Renal cortical epithelial cell (primary cell): ENCODE measurements around the gene MTUS2. TPM values are rescaled to one million over a fixed set of nuclear protein-coding genes. Genes with fewer than 3 reads are reported as not detected.

Source experiments
- DNase-seq: peaks from one replicate; pipeline ENCODE4 v3.0.0-alpha.2; 2011; ENCODE audit warnings: low read depth
- total RNA-seq: library from RNA; depleted of rRNA; stranded (reverse); fragments of >200 nt; gene quantifications from 2 replicates; pipeline ENCODE4 v1.2.3, GENCODE V29; 2014

Gene MTUS2
- total RNA-seq, 1 donor from 2014 or later = under 0.01 TPM

DNA sequence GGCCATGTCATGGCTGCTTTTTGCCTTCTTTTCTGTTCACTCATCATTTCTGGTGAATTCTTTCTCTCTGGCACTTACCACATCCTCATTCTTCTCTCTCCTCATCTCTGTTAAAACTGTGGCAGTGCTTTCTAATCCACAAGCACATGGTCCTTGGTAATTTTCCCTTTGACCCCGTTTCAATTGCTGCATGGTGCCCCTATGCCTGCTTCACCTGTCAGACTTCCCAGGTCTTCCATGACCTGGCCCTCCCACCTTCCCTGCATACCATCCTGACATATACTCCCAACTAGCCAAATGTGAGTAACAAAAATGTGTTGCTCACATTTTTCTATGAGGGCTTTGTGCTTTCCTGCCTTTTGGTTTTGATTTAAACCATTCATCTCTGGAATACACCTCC is 286.5 kb downstream of the MTUS2 start:
- no peak for DNase-seq

DNA sequence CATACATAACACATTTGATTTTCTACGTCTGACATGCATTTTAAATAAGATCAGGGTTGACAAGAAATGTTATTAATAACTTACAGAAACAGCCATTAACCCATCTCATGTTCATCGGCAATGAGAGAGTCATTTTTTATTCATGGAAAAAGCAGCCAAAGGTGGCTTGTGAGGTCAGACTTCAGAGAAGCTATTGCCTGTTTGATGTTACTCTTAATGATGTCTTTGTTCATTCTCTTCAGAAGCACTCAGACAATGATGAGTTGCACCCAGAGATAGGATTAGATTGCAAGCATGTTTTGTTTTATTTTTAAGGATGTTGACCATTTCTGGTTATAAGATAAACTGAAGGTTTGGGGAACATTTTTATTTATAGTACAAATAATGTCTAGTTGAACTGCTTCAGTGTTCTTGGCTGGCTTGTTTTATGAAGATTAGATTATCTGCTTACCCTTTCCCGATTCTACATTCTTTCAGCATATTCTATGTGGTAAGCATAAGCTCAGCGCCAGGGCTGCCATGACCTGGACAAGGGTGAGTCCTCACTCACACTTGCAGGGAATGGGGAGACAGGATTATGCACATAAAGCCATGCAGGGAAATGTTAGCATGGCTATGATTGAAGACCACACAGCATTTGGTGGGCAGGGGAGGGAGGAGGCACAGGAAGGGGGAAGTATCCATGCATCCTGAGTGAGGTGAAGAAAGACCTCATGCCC is 288.1 kb downstream of the MTUS2 start:
- no peak for DNase-seq

DNA sequence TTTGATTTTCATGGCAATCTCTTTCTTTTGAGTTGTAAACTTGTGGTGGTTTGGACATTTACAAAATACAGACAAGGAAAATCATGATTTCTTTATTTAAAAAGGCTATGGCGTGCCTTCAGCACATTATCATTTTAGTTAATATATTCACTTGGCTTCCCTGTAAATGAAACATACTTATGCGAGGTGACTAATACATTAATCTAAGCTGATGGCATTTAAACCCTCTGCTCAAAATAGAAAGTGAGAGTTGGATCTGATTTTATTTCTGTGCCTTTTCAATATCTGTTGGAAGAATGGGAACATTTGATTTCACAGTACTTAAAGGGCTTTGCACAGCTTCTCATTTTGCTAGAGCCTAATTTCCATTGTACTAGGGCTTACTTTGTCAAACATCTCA is 289.8 kb downstream of the MTUS2 start:
- DNase-seq = no peak

DNA sequence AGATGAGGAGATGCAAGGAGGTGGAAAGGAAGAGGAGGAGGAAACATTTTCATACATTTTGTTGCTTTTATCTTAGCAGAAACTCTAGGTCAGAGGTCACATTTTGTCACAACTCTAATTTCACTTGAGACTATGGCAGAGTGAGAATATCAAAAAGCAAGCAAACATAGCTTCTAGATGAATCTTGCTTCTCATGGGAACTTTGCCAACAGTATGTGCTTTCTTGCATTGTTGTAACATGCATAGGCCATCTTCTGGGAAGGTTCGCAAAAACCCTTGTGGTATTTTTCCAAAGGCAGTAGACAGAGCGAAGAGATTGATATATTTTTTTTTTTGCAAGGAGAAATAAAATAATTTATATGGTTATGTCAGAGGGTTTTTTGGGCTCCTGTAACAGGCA is 291.3 kb downstream of the MTUS2 start:
- no peak for DNase-seq

DNA sequence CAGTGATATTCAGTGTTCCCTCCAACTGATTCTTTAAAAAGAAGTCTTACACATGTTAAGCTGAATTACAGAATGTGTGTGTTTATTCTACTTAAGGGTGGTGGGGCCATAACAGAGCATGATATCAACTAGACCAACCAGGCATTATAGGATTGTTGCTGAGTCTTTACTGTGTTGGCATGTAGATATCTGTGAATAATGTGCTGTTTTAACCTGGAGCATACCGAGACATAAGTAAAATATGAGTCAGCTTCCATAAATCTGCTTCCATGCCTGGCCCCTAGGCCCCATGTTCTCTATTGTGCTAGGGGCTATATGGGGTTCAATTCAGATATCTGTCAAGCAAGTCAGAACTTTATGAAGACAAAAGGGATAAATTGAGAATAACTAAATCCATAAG is 295.7 kb downstream of the MTUS2 start:
- no peak for DNase-seq

DNA sequence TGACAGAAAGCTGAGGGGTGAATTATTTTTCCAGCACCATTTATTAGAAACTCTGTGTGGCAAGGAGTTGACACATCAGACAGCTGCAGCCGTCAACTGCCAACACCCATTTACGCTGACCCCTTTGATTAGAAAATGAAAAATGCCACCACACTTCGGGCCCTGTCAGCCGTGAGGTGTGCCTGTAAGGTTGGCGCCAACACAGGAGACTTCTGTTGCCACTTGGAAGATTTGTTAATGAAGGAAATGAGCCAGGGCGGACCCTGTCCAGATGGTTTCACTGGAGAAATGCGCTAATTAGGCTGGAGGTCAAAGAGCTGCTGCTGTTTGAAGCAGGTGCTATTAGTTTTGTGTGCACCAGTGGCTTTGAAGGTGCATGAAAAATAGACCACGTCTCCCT is 297.5 kb downstream of the MTUS2 start:
- DNase-seq = no peak

DNA sequence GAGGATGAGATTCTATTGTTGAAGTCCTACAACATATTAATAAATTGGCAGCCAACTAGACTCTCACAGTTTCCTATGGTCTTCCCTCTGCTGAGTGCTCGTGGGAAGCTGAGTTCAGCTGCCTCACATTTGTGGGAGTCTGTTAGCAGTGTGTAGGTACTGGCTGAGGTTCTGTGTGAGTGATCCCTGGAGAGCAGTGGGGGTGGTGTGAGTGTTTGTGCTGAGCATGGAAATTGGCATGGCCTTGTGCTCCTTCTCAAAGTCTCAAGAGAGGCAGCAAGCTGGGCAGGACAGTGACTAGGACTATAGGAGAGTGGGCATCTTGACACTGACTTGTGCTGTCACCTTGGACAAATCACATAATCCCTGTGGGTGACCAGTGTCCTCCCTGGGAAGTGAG is 298.3 kb downstream of the MTUS2 start:
- no peak for DNase-seq

DNA sequence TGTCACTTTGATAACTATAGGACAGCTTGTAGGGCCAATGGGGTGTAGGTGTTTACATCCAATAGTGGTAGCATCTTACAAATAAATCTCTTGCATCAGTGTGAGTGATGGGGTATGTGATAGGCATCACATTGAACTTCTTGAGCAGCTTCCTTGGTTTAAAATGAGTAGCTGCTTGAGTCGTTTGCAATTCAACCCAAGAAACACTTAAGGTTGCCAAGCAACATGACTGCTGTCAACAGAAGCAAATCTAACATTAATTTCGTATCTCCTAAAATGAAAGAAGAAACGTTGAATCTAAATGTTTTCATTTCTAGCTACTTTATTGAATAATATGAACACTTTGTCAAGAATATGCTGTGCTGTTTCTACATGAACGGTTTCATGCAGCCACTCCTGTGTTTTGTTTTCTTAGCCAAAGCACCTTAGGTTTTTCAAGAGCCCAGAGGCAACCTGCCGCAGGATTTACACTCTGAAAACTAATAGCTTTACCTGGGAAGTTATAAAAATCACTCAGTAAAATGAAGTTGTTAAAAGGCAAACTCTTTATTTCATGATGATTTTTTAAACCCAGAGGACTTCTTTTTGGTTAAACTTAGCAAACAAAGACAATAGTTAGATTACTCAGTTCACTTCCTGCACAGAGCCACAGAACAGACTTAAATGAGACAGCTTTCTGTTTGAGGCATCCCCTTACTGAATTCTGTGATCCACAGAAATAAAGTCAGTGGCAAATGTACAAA is 305.2 kb downstream of the MTUS2 start:
- DNase-seq = peak; percentile 9

DNA sequence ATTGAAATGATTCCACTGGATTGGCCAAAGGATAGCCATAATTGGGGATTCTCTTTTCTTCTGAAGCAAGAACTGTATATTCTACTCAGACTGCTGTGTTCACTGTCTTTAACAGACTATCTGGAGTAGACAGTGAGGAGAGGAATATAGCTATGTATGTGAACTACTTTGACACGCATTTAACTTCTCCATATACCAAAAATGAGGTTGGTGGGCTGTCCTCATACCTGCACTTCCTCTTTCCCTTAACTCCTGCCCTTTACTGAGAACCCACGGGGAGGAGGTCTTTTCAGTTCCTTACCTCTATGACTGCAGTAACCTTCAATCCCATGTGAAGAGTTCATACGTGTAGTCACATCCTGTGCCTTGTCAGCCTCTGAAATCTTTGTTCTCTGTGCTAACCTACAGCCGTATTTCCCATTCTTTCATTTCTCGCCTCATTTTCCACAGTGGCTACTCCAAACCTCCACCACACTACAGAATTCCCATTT is 305.8 kb downstream of the MTUS2 start:
- no peak for DNase-seq

DNA sequence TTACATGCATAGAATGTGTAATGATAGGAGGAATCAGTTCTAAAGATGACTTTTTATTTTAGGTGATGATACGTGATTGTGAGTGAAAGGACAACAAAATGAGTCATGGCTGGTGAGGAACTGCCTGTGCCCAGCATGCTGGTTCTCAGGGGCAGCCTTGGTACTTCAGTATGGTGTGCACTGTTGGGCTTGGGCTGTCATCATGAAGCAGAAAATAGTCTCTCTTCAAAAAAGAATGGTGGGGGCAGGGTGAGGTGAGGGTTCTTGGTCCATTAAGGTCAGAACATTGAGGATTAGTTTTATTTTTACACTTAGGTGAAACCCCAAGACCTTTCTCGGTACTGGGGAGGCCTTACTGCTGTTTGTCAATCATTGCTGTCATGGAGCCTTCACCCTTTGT is 309.5 kb downstream of the MTUS2 start:
- DNase-seq = no peak

DNA sequence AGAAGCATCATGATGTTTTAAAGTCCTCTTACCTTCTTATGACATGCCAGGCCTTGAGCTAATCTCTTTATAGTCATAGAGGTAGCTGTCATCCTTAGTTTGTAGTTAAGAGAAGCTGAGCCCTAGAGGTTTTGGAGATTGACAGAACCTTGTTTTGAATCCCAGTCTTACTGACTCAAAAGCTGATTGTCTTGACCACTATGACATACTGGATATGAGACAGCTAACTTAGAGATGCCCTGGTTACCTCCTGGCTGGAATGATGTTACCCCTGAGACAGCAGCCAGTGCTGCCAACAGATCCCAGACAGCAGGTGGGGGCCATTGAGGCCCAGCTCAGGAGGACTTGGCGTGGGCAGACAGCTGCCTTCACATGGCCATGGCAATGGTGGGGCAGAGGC is 311.0 kb downstream of the MTUS2 start:
- DNase-seq = no peak

DNA sequence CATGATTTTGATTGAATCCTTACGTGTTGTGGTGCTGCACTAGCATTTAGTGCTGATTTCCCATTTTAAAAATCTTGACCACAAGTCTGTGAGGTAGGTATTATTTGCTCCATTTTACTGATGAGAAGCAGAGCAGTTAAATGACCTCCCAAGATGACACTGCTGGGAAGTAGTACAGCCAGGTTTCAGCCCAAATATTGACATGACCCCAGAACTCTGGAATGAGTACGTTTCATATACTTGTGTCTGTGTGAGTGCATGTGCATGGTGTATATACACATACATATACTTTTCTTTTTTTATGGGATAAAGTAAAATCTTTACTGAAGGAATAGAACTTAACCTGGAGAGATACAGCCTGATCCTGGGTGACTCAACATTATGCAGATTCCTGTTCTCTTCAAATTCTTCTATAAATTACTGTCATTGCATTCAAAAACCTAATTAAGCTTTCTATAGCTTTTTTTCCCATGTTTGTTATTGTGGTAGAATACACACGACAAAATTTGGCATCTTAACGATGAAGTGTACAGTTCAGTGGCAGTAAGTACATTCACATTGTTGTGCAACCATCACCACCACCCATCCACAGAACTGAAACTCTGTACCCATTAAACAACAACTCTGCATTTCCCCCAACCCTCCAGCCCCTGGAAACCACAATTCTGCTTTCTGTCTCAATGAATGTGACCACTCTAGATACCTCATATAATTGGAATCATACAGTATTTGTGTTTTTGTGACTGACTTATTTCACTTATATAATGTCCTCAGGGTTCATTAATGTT is 311.9 kb downstream of the MTUS2 start:
- no peak for DNase-seq

DNA sequence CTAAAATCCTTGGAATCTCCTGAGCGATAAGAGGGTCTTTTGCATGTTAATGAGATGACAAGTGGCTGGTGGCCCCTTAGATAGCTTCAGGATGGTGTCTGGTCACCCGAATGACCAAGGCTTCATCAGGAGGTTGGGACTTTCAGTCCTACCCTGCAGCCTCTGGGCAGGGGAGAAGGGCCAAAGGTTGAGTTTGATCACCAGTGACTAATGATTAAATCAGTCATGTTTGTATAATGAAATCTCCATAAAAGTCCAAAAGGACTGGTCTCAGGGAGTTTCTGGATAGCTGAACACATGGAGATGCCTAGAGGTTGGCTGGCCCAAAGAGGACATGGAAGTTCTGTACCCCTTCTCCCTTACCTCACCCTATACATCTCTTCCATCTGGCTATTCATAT is 316.2 kb downstream of the MTUS2 start:
- DNase-seq = peak; percentile 1

DNA sequence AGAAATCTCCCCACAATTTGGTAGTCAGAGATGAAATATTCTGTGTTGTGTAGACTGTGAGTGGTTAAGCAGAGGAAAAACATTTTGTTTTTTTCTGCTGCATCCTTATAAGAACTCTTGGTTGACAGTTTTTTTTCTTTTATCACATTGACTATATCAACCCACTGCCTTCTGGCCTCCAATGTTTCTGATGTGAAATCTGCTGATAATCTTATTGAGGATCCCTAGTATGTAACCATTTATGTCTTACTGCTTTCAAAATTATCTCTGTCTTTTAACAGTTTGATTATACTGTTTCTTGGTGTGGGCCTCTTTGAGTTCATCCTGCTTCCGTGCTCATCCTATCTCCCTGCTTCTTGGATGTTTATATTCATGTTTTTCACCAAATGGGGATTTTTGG is 316.9 kb downstream of the MTUS2 start:
- no peak for DNase-seq

DNA sequence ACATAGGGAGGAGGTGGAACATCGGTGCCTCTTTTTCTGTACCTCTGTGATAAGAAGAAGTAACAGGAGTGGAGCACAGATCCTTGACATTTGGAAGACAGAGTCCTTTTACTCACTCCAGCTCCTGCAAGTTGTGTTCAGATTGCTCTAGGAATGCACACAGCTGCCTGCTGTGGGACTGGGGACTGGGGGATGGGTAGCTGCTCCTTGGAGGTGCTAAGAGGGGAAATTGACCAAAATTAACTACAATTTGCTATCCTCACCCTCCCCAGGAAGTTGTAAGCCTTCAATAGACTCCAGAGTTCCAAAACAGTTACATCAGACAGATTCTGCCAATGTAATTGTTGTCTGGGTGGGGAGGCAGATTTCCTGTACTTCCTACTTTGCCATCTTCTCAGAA is 317.9 kb downstream of the MTUS2 start:
- DNase-seq = no peak

DNA sequence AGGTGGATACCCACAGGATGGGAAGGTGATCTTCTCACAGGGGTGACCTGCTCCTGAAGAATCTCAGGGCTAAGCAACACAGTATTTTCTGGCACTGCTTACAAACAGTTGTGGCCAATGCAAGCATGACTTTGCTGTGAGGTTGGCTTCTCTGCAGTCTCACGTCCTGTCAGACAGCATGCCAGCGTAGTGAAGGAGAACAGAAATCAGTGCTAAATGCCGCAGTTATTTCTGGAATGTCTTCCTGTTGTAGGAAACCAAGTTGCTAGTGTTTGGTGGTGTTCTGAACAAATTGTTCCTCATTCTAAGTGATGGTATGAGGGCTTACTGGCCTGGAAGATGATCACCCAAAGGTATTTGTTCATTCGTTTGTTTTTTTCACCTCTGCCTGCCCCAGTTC is 320.1 kb downstream of the MTUS2 start:
- peak; percentile 80 for DNase-seq

DNA sequence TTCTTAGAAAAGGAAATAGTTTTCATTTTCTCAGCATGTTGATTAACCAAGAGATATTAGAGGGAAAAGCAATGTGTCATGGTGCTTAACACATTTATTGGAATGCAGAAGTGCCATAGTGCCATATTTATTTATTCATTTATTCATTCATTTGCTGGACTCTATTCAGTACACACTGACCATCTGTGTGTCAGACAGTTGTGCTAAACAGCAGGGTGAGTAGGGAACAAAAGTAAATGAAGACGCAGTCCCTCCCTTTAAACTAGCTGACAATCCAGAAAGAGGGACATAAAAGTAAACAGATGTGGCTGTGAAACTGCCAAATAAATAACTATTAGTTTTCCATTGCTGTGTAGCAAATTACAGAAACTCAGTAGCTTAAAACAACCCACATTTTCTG is 323.7 kb downstream of the MTUS2 start:
- no peak for DNase-seq

DNA sequence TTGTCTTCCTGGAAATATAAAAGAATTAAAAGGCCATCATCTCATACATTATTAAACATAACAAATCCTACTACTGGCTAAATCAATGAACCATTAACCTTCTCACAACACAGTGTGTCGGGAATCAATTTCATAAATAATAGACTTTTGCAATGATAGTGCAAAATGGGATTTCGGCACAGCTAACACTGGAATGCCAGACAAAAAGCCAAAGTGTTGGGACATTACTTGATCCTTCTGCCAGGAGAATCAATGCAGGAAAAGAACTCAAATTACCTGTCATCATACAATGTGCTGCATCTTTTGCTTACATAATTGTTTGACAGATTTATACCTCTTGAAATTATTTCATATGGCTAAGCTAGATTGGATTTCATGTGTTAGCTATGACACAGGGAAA is 334.3 kb downstream of the MTUS2 start:
- no peak for DNase-seq

DNA sequence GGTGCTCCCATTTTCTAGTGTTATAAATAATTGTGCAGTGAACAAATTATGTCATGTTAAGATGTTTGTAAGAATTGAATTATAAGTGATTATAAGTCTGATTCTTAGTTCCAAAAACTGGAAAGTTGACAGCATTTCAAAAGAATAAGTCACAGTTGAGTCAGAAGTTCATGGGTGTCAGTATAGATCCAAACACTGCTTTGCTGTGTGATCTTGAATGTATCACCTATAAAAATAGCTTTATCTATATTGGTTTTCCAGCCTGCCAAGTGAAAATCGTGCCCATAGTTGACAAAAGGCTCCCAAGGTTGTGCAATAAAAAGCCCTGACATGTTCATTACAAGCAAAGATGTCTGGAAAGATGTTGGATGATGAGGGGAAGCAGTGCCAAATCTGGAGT is 336.0 kb downstream of the MTUS2 start:
- no peak for DNase-seq

DNA sequence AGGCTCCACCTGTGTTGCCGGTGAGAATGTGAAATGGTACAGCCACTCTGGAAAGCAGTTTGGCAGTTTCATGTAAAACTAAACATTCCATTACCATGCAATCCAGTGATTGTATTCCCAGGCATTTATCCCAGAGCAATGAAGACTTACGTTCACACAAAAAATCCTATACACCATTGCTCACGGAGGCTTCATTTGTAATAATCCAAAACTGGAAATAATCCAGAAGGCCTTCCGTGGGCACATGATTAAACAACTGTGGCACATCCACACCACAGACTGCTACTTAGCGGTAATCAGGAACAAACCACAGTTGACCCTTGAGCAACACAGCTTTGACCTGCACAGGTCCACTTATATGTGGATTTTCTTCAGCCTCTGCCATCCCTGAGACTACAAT is 339.7 kb downstream of the MTUS2 start:
- DNase-seq = no peak

DNA sequence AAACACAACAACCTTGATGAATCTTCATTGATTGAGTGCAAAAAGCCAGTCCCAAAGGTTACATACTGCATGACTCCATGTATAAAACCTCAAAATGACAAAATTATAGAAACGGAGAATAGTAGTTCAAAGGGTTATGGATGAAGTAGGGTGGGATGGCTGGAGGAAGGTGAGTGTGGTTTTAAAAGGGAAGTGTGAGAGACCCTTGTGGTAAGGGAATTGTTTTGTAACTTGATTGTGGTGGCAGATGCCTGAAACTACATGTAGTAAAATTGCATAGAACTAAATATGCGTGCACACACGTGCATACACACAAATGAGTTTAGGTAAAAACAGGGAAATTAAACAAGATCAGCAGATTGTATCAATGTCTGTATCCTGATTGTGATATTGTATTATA is 340.7 kb downstream of the MTUS2 start:
- no peak for DNase-seq

DNA sequence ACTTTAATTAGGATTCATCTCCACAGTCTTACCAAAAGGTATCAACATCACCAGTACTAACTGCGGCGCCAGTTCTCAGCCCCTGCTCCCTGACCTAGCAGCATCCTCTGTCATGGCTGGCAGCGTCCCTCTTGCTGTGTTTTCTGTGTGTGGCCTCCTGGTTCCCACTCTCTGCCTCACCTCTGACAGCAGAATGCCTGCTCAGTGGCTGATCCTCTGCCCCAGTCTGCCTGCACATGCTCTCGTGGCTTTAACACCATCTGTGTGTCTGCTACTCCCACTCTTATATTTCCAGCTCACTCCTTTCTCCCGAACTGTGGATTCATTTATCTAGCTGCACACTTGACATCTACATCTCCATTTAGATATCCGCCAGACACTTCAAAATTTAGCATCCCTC is 341.5 kb downstream of the MTUS2 start:
- DNase-seq = no peak
